ENCODE measurements around the gene EFS.

DNA sequence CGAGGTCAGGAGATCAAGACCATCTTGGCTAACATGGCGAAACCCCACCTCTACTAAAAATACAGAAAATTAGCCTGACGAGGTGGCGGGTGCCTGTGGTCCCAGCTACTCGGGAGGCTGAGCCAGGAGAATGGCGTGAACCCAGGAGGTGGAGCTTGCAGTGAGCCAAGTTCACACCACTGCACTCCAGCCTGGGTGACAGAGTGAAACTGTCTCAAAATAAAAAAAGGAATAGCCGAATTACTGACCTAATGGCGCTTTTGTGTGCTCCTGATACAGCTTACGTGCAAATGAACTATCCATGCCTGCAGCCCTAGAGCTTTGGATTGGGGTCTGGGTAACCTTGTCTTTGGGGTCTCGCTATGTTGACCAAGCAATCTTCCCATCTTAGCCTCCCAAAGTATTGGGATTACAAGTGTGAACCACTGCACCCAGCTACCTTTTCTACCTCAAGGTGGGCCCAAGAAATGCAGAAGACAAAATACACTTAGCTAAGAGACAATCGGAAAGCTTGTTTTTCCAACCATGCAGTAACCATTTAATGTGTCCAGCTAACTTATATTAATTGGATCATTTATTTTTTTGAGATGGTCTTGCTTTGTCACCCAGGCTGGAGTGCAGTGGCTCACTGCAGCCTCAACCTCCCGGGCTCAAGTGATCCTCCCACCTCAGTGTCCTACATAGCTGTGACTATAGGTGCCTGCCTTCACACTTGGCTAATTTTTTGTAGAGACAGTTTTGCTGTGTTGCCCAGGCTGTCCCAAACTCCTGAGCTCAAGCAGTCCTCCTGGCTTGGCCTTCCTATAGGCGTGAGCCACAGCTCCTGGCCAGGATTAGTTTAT is 38.3 kb downstream of the EFS start:
- TF ChIP-seq POLR2A (IDR thresholded peaks at IDR 0.05): no peak
- TF ChIP-seq, protein P1, sequence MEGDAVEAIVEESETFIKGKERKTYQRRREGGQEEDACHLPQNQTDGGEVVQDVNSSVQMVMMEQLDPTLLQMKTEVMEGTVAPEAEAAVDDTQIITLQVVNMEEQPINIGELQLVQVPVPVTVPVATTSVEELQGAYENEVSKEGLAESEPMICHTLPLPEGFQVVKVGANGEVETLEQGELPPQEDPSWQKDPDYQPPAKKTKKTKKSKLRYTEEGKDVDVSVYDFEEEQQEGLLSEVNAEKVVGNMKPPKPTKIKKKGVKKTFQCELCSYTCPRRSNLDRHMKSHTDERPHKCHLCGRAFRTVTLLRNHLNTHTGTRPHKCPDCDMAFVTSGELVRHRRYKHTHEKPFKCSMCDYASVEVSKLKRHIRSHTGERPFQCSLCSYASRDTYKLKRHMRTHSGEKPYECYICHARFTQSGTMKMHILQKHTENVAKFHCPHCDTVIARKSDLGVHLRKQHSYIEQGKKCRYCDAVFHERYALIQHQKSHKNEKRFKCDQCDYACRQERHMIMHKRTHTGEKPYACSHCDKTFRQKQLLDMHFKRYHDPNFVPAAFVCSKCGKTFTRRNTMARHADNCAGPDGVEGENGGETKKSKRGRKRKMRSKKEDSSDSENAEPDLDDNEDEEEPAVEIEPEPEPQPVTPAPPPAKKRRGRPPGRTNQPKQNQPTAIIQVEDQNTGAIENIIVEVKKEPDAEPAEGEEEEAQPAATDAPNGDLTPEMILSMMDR (IDR thresholded peaks at IDR 0.05): no peak
